Stimulated activated CD4-positive, alpha-beta T cell treated with anti-CD3 and anti-CD28 coated beads, Interleukin-2, amount 100 ng/mL, for 48 hours (primary cell): Measurements from ENCODE around the gene LRRC40.

Experiments
- DNase-seq, 2 donors: peaks; one replicate each; pipeline ENCODE4 v3.0.0-alpha.2; 2020

LRRC40 gene

DNA sequence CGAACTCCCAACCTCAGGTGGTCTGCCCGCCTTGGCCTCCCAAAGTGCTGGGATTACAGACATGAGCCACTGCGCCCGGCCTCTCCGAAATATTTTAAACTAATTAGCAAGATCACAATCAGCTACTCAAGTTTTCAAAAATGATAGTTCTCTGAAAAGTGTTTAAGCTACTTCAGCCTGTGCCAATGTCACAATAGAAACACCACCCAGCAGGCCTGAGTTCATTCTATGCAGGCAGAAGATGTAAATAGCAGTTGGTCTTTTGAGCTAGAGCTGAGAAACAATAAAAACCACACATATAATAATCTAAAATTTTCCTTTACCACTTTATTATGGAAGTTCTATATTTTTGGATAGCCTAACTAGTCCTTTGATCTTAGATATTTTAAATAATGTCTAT, 96.1 kb downstream of the LRRC40 start:
- no peak for DNase-seq

- no peak for DNase-seq
These were observed 101.6 kb downstream of the LRRC40 start for GRCh38 chr1:70103770-70104169.

DNA sequence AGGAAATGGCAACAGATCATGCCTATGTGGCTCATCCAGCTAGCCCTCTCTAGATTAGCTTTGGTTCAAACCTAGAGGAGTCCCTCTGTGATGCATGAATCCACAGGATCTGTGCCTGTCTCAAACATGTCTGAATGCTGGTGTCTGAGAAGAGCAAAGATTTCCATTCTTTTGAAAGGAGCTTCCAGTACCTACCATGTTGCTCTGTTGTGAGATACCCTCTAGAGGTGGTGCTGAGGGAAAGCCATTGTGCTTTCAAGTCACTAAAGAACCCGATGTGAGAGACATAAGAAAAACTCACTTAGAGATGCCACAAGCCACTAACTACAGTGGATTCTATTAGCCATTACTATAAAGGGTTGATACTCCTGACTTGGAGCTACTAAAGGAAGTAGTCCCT, 103.6 kb downstream of the LRRC40 start:
- no peak for DNase-seq

DNA sequence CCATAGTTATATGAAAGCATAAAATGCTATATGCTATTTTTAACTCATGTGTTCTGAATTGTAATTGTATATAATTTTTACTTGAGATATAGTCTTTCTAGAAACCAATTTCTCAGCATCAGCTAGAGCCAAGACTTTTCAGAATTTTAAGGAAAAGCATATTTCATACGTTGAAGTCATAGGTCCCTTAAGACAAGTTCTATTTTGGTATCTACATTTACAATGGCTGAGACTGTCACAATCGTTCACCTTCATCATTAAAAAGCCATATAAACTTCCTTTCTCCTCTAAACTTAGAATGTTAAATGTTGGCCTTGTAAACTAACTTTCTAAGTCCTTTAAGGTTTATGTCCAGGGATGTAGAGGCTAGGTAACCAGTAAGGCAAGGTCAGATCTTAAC, 104.1 kb downstream of the LRRC40 start:
- DNase-seq: no peak
